ENCODE measurements around the gene FMNL1. TPM values are rescaled to one million over a fixed set of nuclear protein-coding genes. Genes with fewer than 3 reads are reported as not detected.
"Not testable (repeated sequence)": the region's sequence is repeated elsewhere in the genome, so short reads cannot be mapped to it uniquely, and the experiment has no call there.

FMNL1 gene
- total RNA-seq, 1 donor from 2014 or later, result 3.1 TPM

DNA sequence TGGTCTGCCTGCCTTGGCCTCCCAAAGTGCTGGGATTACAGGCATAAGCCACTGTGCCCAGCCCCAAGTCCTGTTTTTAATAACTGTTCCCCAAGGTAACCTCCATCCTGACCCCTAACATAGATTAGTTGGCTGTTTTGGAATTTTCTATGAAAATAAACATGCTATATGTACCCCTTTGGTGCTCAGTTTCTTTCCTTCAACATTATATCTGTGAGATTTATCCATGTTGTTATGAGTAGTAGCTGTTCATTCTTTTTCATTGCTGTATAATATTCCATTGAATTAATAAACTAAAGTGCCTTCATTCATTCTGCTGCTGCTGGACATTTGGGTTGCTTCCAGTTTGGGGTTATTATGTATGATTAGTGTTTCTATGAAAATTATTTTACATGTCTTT, 26.3 kb upstream of the FMNL1 start:
- Histone ChIP-seq H3K36me3 (ENCODE audit: control insufficient read depth in 3 of 3, insufficient read depth in 3 of 3, low read length in 3 of 3) (no peaks in the 10 kb centered on the region), H3K4me3 (ENCODE audit: low read length in 3 of 3) (no peak overlapping the region), H3K4me1 (ENCODE audit: control insufficient read depth in 3 of 3, insufficient read depth in 3 of 3, low read length in 3 of 3) (peaks cover 5 to 10% (median 10%) of the 10 kb centered on the region in 3 donors), H3K9ac (ENCODE audit: low read depth in 1 of 3, low read length in 3 of 3) (no peak overlapping the region), H3K27ac (ENCODE audit: low read depth, low read length) (no peak overlapping the region), H3K9me3 (ENCODE audit: control insufficient read depth in 3 of 3, low read length in 3 of 3) (no peaks in the 10 kb centered on the region), H3K27me3 (ENCODE audit: control insufficient read depth in 3 of 3, insufficient read depth in 3 of 3, low read length in 3 of 3) (peaks cover 0 to 3% (median 0%) of the 10 kb centered on the region in 3 donors)

DNA sequence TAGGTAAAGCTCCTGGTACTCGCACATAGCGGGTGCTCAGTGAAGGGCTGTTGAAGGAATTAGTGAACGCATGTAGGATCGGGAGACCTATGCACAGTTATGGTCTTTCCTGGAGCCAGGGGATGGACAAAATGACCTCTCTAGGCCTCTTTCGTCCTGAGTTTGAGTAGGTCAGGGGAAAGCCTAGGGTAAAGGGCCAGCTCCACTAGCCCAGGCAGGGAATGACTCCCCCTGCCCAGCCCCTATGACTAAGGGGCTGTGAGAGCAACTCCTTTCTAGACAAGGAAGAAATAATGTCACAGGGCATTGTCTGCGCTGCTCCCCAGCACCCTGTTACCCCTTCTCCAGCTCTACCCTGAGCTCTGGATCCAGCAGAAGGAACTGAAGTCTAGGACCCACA, 24.6 kb upstream of the FMNL1 start:
- Histone ChIP-seq H3K4me1 (ENCODE audit: control insufficient read depth in 3 of 3, insufficient read depth in 3 of 3, low read length in 3 of 3) (peaks cover 9 to 10% (median 10%) of the 10 kb centered on the region in 3 donors), H3K9ac (ENCODE audit: low read depth in 1 of 3, low read length in 3 of 3) (peak overlapping the region in 1 of 3 donors; percentile 72), H3K27me3 (ENCODE audit: control insufficient read depth in 3 of 3, insufficient read depth in 3 of 3, low read length in 3 of 3) (peaks cover 0 to 3% (median 0%) of the 10 kb centered on the region in 3 donors), H3K36me3 (ENCODE audit: control insufficient read depth in 3 of 3, insufficient read depth in 3 of 3, low read length in 3 of 3) (no peaks in the 10 kb centered on the region), H3K9me3 (ENCODE audit: control insufficient read depth in 3 of 3, low read length in 3 of 3) (no peaks in the 10 kb centered on the region), H3K4me3 (ENCODE audit: low read length in 3 of 3) (no peak overlapping the region), H3K27ac (ENCODE audit: low read depth, low read length) (no peak overlapping the region)

- Histone ChIP-seq H3K27ac (ENCODE audit: low read depth, low read length) (peak overlapping the region; percentile 38), H3K27me3 (ENCODE audit: control insufficient read depth in 3 of 3, insufficient read depth in 3 of 3, low read length in 3 of 3) (peaks cover 0 to 3% (median 0%) of the 10 kb centered on the region in 3 donors), H3K4me1 (ENCODE audit: control insufficient read depth in 3 of 3, insufficient read depth in 3 of 3, low read length in 3 of 3) (peaks cover 9 to 10% (median 10%) of the 10 kb centered on the region in 3 donors), H3K36me3 (ENCODE audit: control insufficient read depth in 3 of 3, insufficient read depth in 3 of 3, low read length in 3 of 3) (no peaks in the 10 kb centered on the region), H3K9ac (ENCODE audit: low read depth in 1 of 3, low read length in 3 of 3) (peak overlapping the region; percentile 57 to 72 (median 69)), H3K9me3 (ENCODE audit: control insufficient read depth in 3 of 3, low read length in 3 of 3) (no peaks in the 10 kb centered on the region), H3K4me3 (ENCODE audit: low read length in 3 of 3) (peak overlapping the region in 2 of 3 donors; percentile 37 to 41)
Measured at GRCh38 chr17:45197555-45198334, 23.9 kb upstream of the FMNL1 start.

DNA sequence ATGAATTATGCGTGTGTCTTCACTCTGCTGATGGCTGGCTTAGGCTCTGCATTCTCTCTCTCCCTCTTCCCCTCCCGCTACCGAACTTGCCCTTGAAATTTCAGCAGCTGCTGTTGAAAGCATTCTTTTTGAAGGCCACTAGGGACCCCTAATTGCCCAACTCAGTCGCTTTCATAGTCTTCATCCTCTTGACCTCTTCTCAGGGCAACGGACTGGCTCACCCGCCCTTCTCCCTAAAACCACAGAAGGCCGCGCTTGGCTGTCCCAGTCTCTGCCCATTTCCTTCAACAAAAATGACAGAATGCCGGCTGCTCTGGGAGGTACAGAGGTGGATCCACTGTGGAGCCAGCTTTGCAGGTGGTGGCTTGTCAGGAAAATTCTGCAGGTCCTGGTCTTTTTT, 21.0 kb upstream of the FMNL1 start:
- H3K27ac ChIP-seq (ENCODE audit: low read depth, low read length), result no peak overlapping the region
- no peaks in the 10 kb centered on the region for H3K36me3 ChIP-seq (ENCODE audit: control insufficient read depth in 3 of 3, insufficient read depth in 3 of 3, low read length in 3 of 3)
- no peaks in the 10 kb centered on the region for H3K9me3 ChIP-seq (ENCODE audit: control insufficient read depth in 3 of 3, low read length in 3 of 3)
- H3K4me1 ChIP-seq (ENCODE audit: control insufficient read depth in 3 of 3, insufficient read depth in 3 of 3, low read length in 3 of 3), result peaks cover 9 to 10% (median 10%) of the 10 kb centered on the region in 3 donors
- H3K27me3 ChIP-seq (ENCODE audit: control insufficient read depth in 3 of 3, insufficient read depth in 3 of 3, low read length in 3 of 3), result no peaks in the 10 kb centered on the region
- H3K9ac ChIP-seq (ENCODE audit: low read depth in 1 of 3, low read length in 3 of 3), result no peak overlapping the region
- no peak overlapping the region for H3K4me3 ChIP-seq (ENCODE audit: low read length in 3 of 3)

DNA sequence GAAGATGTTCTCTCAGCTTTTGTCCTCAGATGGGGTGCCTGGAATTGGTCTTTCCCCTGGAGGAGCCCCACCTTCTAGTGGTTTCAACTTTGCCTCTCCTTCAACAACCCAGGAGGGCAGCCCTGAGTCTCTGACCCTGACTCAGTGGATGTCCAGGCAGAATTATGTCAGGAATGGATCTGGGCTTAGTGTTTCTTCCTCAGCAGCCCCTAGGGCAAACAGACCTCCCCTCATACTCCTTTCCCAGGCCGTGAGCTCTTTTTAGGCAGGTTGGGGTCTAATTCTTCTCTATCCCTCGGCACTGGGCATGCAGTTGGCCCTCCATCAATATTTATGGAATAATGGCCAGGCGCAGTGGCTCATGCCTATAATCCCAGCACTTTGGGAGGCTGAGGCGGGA, 20.2 kb upstream of the FMNL1 start:
- Histone ChIP-seq H3K9ac (ENCODE audit: low read depth in 1 of 3, low read length in 3 of 3) (no peak overlapping the region), H3K27ac (ENCODE audit: low read depth, low read length) (no peak overlapping the region), H3K9me3 (ENCODE audit: control insufficient read depth in 3 of 3, low read length in 3 of 3) (no peaks in the 10 kb centered on the region), H3K4me3 (ENCODE audit: low read length in 3 of 3) (no peak overlapping the region), H3K27me3 (ENCODE audit: control insufficient read depth in 3 of 3, insufficient read depth in 3 of 3, low read length in 3 of 3) (no peaks in the 10 kb centered on the region), H3K36me3 (ENCODE audit: control insufficient read depth in 3 of 3, insufficient read depth in 3 of 3, low read length in 3 of 3) (no peaks in the 10 kb centered on the region), H3K4me1 (ENCODE audit: control insufficient read depth in 3 of 3, insufficient read depth in 3 of 3, low read length in 3 of 3) (peaks cover 9 to 10% (median 10%) of the 10 kb centered on the region in 3 donors)

DNA sequence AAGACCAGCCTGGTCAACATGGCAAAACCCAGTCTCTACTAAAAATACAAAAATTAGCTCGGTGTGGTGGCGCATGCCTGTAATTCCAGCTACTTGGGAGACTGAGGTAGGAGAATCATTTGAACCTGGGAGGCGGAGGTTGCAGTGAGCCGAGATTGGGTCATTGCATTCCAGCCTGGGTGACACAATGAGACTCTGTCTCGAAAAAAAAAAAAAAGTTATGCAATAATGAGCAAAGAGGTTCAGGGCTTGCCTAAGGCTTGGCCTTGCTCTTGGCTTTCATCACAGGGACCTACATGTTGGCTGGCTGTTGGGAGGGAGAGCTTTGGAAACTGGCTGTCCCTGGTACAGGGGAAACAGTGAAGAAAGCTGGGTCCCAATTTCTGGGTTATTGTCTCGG, 19.8 kb upstream of the FMNL1 start:
- H3K4me1 ChIP-seq (ENCODE audit: control insufficient read depth in 3 of 3, insufficient read depth in 3 of 3, low read length in 3 of 3), result peaks cover 9 to 10% (median 10%) of the 10 kb centered on the region in 3 donors
- H3K36me3 ChIP-seq (ENCODE audit: control insufficient read depth in 3 of 3, insufficient read depth in 3 of 3, low read length in 3 of 3); H3K9me3 ChIP-seq (ENCODE audit: control insufficient read depth in 3 of 3, low read length in 3 of 3); H3K4me3 ChIP-seq (ENCODE audit: low read length in 3 of 3); H3K27ac ChIP-seq (ENCODE audit: low read depth, low read length); H3K27me3 ChIP-seq (ENCODE audit: control insufficient read depth in 3 of 3, insufficient read depth in 3 of 3, low read length in 3 of 3); H3K9ac ChIP-seq (ENCODE audit: low read depth in 1 of 3, low read length in 3 of 3): not testable (repeated sequence)

- H3K27me3 ChIP-seq (ENCODE audit: control insufficient read depth in 3 of 3, insufficient read depth in 3 of 3, low read length in 3 of 3), result peaks cover 0 to 12% (median 0%) of the 10 kb centered on the region in 3 donors
- H3K4me3 ChIP-seq (ENCODE audit: low read length in 3 of 3), result no peak overlapping the region
- H3K36me3 ChIP-seq (ENCODE audit: control insufficient read depth in 3 of 3, insufficient read depth in 3 of 3, low read length in 3 of 3), result no peaks in the 10 kb centered on the region
- H3K4me1 ChIP-seq (ENCODE audit: control insufficient read depth in 3 of 3, insufficient read depth in 3 of 3, low read length in 3 of 3), result peaks cover 9 to 20% (median 9%) of the 10 kb centered on the region in 3 donors
- H3K9me3 ChIP-seq (ENCODE audit: control insufficient read depth in 3 of 3, low read length in 3 of 3), result no peaks in the 10 kb centered on the region
- H3K9ac ChIP-seq (ENCODE audit: low read depth in 1 of 3, low read length in 3 of 3), result no peak overlapping the region
- H3K27ac ChIP-seq (ENCODE audit: low read depth, low read length), result no peak overlapping the region
Measured at GRCh38 chr17:45218895-45219661, 2.6 kb upstream of the FMNL1 start.

DNA sequence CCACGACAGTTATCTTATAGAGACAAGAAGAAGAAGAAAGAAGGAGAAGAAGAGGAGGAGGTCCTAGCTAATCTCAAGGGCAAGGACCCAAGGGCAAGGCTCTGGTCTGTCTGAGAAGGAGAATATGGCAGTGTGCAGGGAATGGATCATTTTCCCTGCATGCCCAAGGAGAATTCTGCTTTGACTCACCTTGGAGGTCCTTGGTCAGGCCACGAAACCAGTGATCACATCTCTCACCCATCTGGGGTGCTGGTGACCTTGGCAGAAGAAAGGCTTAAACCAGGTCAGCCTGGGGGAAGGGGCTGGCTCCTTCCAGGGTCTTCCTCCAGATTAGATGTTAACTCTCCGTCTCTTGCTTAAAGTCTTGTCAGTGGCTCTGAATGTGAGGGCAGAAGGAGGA, 1.6 kb upstream of the FMNL1 start:
- peaks cover 0 to 12% (median 0%) of the 10 kb centered on the region in 3 donors for H3K27me3 ChIP-seq (ENCODE audit: control insufficient read depth in 3 of 3, insufficient read depth in 3 of 3, low read length in 3 of 3)
- H3K9ac ChIP-seq (ENCODE audit: low read depth in 1 of 3, low read length in 3 of 3), result no peak overlapping the region
- H3K4me3 ChIP-seq (ENCODE audit: low read length in 3 of 3), result no peak overlapping the region
- peaks cover 17 to 30% (median 19%) of the 10 kb centered on the region in 3 donors for H3K4me1 ChIP-seq (ENCODE audit: control insufficient read depth in 3 of 3, insufficient read depth in 3 of 3, low read length in 3 of 3)
- H3K9me3 ChIP-seq (ENCODE audit: control insufficient read depth in 3 of 3, low read length in 3 of 3), result no peaks in the 10 kb centered on the region
- no peaks in the 10 kb centered on the region for H3K36me3 ChIP-seq (ENCODE audit: control insufficient read depth in 3 of 3, insufficient read depth in 3 of 3, low read length in 3 of 3)
- H3K27ac ChIP-seq (ENCODE audit: low read depth, low read length), result no peak overlapping the region

- no peak overlapping the region for H3K27ac ChIP-seq (ENCODE audit: low read depth, low read length)
- peak overlapping the region in 1 of 3 donors; percentile 50 for H3K9ac ChIP-seq (ENCODE audit: low read depth in 1 of 3, low read length in 3 of 3)
- H3K36me3 ChIP-seq (ENCODE audit: control insufficient read depth in 3 of 3, insufficient read depth in 3 of 3, low read length in 3 of 3), result no peaks in the 10 kb centered on the region
- no peaks in the 10 kb centered on the region for H3K9me3 ChIP-seq (ENCODE audit: control insufficient read depth in 3 of 3, low read length in 3 of 3)
- H3K4me1 ChIP-seq (ENCODE audit: control insufficient read depth in 3 of 3, insufficient read depth in 3 of 3, low read length in 3 of 3), result peaks cover 23 to 40% (median 25%) of the 10 kb centered on the region in 3 donors
- peak overlapping the region in 1 of 3 donors; percentile 54 for H3K4me3 ChIP-seq (ENCODE audit: low read length in 3 of 3)
- peaks cover 0 to 12% (median 0%) of the 10 kb centered on the region in 3 donors for H3K27me3 ChIP-seq (ENCODE audit: control insufficient read depth in 3 of 3, insufficient read depth in 3 of 3, low read length in 3 of 3)
Measured at GRCh38 chr17:45222014-45222288, 266 bp downstream of the FMNL1 start.

Measured in skeletal muscle tissue (tissue), 4 donors.